ENCODE results near the gene ACADS. TPM values are rescaled to one million over a fixed set of nuclear protein-coding genes. Genes with fewer than 3 reads are reported as not detected.

Gene ACADS
- total RNA-seq, 4 donors from 2014 or later = 57.4 to 147 (median 97.9) TPM

DNA sequence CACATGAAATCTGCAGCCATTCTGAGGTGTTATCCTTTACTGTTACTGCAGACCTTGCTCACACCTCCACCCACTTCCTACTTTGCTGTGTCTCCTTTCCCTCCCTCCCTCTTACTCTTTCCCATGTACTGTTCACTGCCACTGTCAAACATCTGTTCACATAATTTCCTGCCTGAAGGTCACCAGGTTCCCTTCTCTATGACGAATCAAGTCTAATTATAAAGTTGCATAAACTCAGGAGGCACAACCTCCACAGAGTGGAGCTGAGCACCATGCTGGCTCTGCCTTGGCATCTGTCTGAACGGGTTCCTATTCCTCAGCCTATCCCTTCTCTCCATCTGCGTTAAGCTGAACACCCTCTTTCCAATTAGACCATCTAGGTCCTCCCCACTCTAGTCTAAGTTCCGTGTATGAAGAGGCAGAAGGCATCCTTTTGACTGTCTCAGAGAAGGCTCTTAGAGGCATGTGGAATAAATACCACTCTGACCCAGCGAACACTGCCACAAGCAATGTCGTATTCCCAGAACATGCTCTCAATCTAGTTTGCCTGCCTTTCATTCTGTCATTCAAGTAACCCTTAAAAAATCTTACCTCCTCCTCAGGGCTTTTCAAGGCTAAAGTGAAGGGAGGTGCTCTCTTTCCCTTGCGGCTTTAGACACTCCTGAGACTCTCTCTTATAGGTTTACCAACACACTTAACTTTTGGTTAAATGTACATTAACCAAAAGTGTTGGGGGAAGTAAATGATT is 48.7 kb downstream of the ACADS start:
- DNase-seq (ENCODE audit: low spot score) (no peak), ATAC-seq (ENCODE audit: low FRiP score) (no peak)
- TF ChIP-seq, protein P1, sequence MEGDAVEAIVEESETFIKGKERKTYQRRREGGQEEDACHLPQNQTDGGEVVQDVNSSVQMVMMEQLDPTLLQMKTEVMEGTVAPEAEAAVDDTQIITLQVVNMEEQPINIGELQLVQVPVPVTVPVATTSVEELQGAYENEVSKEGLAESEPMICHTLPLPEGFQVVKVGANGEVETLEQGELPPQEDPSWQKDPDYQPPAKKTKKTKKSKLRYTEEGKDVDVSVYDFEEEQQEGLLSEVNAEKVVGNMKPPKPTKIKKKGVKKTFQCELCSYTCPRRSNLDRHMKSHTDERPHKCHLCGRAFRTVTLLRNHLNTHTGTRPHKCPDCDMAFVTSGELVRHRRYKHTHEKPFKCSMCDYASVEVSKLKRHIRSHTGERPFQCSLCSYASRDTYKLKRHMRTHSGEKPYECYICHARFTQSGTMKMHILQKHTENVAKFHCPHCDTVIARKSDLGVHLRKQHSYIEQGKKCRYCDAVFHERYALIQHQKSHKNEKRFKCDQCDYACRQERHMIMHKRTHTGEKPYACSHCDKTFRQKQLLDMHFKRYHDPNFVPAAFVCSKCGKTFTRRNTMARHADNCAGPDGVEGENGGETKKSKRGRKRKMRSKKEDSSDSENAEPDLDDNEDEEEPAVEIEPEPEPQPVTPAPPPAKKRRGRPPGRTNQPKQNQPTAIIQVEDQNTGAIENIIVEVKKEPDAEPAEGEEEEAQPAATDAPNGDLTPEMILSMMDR (IDR thresholded peaks at IDR 0.05) = no peak

DNA sequence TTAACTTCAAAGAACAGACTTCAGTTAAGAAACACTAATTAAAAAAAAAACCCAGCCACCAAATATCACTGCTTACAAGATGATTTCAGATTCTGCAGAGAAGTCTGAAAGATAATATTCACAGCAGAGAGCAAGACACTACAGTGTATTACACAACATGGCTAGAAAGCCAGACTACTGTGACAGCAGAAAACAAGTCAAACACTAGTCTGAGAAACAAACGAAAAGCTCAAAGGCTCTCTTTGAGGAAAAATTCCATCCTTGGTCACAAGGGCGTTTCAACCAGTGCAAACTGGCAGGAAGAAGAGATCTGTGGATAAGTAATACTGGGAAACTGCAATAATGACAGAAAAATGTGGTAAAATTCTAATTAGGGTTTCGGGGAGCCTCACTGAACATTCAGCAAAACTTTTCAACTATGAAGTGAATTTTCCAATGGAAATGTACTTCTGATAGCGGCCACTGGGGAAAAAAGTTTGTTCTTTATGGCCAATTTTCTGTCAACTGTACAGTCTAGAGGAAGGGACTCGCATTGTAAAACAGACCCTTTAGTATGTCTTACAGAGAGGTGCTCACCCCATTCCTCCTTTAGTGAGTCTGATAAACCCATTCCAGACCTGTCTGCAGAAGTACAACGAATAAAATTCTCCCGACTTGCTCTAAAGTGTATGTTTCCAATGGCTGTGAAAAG is 50.4 kb downstream of the ACADS start:
- TF ChIP-seq, protein P1 (IDR thresholded peaks at IDR 0.05) = no peak
- no peak for ATAC-seq (ENCODE audit: low FRiP score)
- DNase-seq (ENCODE audit: low spot score) = no peak

DNA sequence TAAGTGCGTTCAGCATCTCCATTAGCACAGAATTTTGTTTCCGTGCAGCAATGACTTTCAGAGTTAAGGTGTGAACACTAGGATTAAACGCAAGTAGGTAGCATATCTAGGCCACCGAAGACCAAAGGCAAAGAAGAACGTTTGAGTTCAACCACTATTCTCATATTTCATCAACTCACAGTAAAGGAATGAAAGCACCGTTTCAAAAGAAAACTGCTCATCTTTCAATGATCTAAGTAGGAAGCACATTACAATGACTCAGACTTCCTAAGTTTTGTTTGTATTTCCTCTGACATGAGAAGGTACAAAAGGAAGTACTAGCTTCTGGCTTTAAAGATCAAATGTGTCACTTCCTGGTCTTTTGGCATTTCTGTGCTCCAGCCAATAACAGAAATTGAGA is 57.6 kb downstream of the ACADS start:
- DNase-seq (ENCODE audit: low spot score) = no peak

DNA sequence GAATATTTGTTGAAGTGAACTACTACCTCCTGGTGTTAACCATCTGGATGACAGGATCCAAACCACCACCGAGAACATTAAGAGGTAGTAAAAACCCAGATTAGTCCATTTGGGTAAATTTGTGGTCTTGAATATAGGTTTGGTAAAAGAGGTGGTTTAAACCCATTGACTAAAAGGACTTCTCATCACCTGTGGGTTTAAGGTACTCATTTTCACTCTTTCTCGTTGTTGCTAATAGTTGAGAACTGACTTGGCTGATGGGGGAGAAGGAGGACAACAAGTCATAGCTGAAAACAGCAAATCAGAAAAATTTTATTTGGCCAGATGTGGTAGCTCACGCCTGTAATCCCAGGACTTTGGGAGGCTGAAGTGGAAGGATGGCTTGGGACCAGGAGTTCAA is 59.2 kb downstream of the ACADS start:
- TF ChIP-seq, protein P1 (IDR thresholded peaks at IDR 0.05) = no peak
- no peak for ATAC-seq (ENCODE audit: low FRiP score)

More for the DNA sequence above, 57.6 kb downstream of the ACADS start:
- no peak for ATAC-seq (ENCODE audit: low FRiP score)
- TF ChIP-seq, protein P1 (IDR thresholded peaks at IDR 0.05) = no peak

DNA sequence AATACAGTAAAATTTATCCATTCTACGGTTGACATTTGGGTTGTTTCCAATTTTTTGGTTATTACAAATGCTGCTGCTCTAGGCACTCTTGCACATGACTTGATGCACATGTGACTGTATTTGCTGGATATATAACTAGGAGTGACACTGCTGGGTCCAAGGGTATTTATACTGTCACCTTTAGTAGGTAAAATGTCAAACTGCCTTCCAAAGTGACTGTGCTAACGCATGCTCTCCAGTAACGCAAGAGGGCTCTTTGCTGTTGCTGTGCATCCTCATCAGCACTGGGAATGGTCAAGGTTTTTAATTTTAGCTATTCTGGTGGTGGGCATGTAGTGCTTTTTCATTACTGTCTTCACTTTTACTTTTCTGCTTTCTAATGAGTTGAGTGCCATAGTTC is 62.3 kb downstream of the ACADS start:
- ATAC-seq (ENCODE audit: low FRiP score) (no peak), DNase-seq (ENCODE audit: low spot score) (no peak)
- TF ChIP-seq, protein P1 (IDR thresholded peaks at IDR 0.05) = no peak

More for the DNA sequence above, 59.2 kb downstream of the ACADS start:
- no peak for DNase-seq (ENCODE audit: low spot score)

Other genes with a start within 250 kb of the ACADS start
- gene DYNLL1, start 229.7 kb upstream of the ACADS start, total RNA-seq = 100 to 1,000 TPM; 142 to 209 (median 175) TPM
- gene COQ5, start 196.7 kb upstream of the ACADS start, total RNA-seq = 10 to 100 TPM; 14.4 to 31.2 (median 25.4) TPM
- gene RNF10, start 191.5 kb upstream of the ACADS start, total RNA-seq = 100 to 1,000 TPM; 124 to 217 (median 167) TPM
- 10 to 100 TPM; 20.9 to 44.6 (median 34.3) TPM for gene POP5, start 144.4 kb upstream of the ACADS start, total RNA-seq
- 10 to 100 TPM in 2 of 4 donors, 1 to 10 TPM in 2; 2.1 to 14.7 (median 6.6) TPM for gene CABP1, start 85.2 kb upstream of the ACADS start, total RNA-seq
- gene MLEC, start 38.7 kb upstream of the ACADS start, total RNA-seq = 100 to 1,000 TPM in 1 of 4 donors, 10 to 100 TPM in 3; 84.8 to 121 (median 91.7) TPM
- 10 to 100 TPM; 19.6 to 38.1 (median 21.8) TPM for gene UNC119B, start 15.4 kb upstream of the ACADS start, total RNA-seq
- gene SPPL3, start 178.5 kb downstream of the ACADS start, total RNA-seq = 10 to 100 TPM; 16.8 to 28.7 (median 22.7) TPM